Adipose tissue (tissue), 3 donors: ENCODE measurements around the gene KCNK13. TPM values are rescaled to one million over a fixed set of nuclear protein-coding genes. Genes with fewer than 3 reads are reported as not detected.
"Not testable (repeated sequence)": the region's sequence is repeated elsewhere in the genome, so short reads cannot be mapped to it uniquely, and the experiment has no call there.

Experiments used
- H3K27ac ChIP-seq: one replicate; pipeline ENCODE4 v1.5.1; 2013; ENCODE audit warnings: low read depth, low read length
- WGBS, 3 donors: extraction: QIAGEN DNeasy Blood & Tissue Kit; methylation state at CpG; one replicate each; pipeline ENCODE4 v1.1.7; 2013; 5-methylcytosine and 5-hydroxymethylcytosine counted together
- polyA plus RNA-seq, 3 donors: library from polyadenylated mRNA; stranded (reverse); fragments of 200-250 nt; gene quantifications; one replicate each; pipeline ENCODE4 v1.2.3, GENCODE V29; 2013
- donor health status: healthy with polysubstance abuse.
- donor health status: Bipolar disorder and iron deficiency.
- donor health status: healthy.

KCNK13 gene
- under 1 TPM; 0.05 to 0.34 (median 0.11) TPM for polyA plus RNA-seq

- WGBS, 3 donors: 0 to 1% (median 1%) methylated on average over 28 to 52 of the region's 52 CpGs
- H3K27ac ChIP-seq: no peak within 1 kb of the TSS
Measured at GRCh38 chr14:90061685-90062126, at the start of gene KCNK13. Gene KCNK13 (plus strand): TSS chr14:90061994. CDS start chr14:90062206, 212 bp downstream.

GRCh38 chr14:90017371-90017770 lies 44.4 kb upstream of the KCNK13 start:
- no peak overlapping the region for H3K27ac ChIP-seq
- WGBS, 3 donors: 93 to 95% (median 94%) methylated on average over 4 of the region's 4 CpGs

GRCh38 chr14:90019824-90020523 lies 41.8 kb upstream of the KCNK13 start:
- 77 to 93% (median 85%) methylated on average over 10 to 11 of the region's 11 CpGs for WGBS, 3 donors
- H3K27ac ChIP-seq: no peak overlapping the region

- H3K27ac ChIP-seq: no peak overlapping the region
- WGBS, 3 donors: 78 to 91% (median 85%) methylated on average over 7 of the region's 7 CpGs
Measured at GRCh38 chr14:90023176-90023896, 38.5 kb upstream of the KCNK13 start.

- 89 to 94% (median 94%) methylated on average over 3 of the region's 3 CpGs for WGBS, 3 donors
- H3K27ac ChIP-seq: no peak overlapping the region
Measured at GRCh38 chr14:90024910-90025309, 36.9 kb upstream of the KCNK13 start.

GRCh38 chr14:90026608-90027007 lies 35.2 kb upstream of the KCNK13 start:
- not testable (repeated sequence) for H3K27ac ChIP-seq
- 96 to 100% (median 97%) methylated on average over 4 of the region's 4 CpGs for whole genome bisulfite sequencing, 3 donors

GRCh38 chr14:90027842-90028241 lies 34.0 kb upstream of the KCNK13 start:
- WGBS, 3 donors: 62 to 83% (median 75%) methylated on average over 1 of the region's 1 CpG
- H3K27ac ChIP-seq: no peak overlapping the region

- H3K27ac ChIP-seq: no peak overlapping the region
- WGBS, 3 donors: 94 to 99% (median 98%) methylated on average over 2 of the region's 2 CpGs
Measured at GRCh38 chr14:90034156-90034555, 27.6 kb upstream of the KCNK13 start.

GRCh38 chr14:90034835-90035525 lies 26.8 kb upstream of the KCNK13 start:
- WGBS, 3 donors: 93 to 99% (median 96%) methylated on average over 6 of the region's 6 CpGs
- no peak overlapping the region for H3K27ac ChIP-seq

GRCh38 chr14:90039253-90040010 lies 22.4 kb upstream of the KCNK13 start:
- H3K27ac ChIP-seq: no peak overlapping the region
- WGBS, 3 donors: 97% methylated on average over 11 of the region's 11 CpGs

GRCh38 chr14:90040411-90040810 lies 21.4 kb upstream of the KCNK13 start:
- H3K27ac ChIP-seq: no peak overlapping the region
- 79 to 82% (median 81%) methylated on average over 3 of the region's 3 CpGs for WGBS, 3 donors

- H3K27ac ChIP-seq: no peak overlapping the region
- WGBS, 3 donors: 93% methylated on average over 9 of the region's 9 CpGs
Measured at GRCh38 chr14:90042496-90043252, 19.1 kb upstream of the KCNK13 start.

GRCh38 chr14:90045616-90046015 lies 16.2 kb upstream of the KCNK13 start:
- 63 to 81% (median 65%) methylated on average over 2 of the region's 2 CpGs for WGBS, 3 donors

GRCh38 chr14:90049390-90049789 lies 12.4 kb upstream of the KCNK13 start:
- H3K27ac ChIP-seq: no peak overlapping the region
- 52 to 74% (median 62%) methylated on average over 3 of the region's 3 CpGs for WGBS, 3 donors

More at GRCh38 chr14:90045616-90046015, 16.2 kb upstream of the KCNK13 start:
- H3K27ac ChIP-seq: no peak overlapping the region

GRCh38 chr14:90050271-90050670 lies 11.5 kb upstream of the KCNK13 start:
- no peak overlapping the region for H3K27ac ChIP-seq
- WGBS, 3 donors: 92 to 100% (median 97%) methylated on average over 4 of the region's 4 CpGs

GRCh38 chr14:90053044-90053443 lies 8.8 kb upstream of the KCNK13 start:
- WGBS, 3 donors: 63 to 76% (median 70%) methylated on average over 2 of the region's 2 CpGs
- H3K27ac ChIP-seq: no peak overlapping the region

GRCh38 chr14:90054803-90055202 lies 7.0 kb upstream of the KCNK13 start:
- no peak overlapping the region for H3K27ac ChIP-seq
- 69 to 84% (median 83%) methylated on average over 1 of the region's 1 CpG for WGBS, 3 donors

- 49 to 54% (median 53%) methylated on average over 8 of the region's 8 CpGs for WGBS, 3 donors
- no peak overlapping the region for H3K27ac ChIP-seq
Measured at GRCh38 chr14:90056826-90057225, 5.0 kb upstream of the KCNK13 start.
